Parathyroid adenoma (tissue), 2 donors: ENCODE measurements around the gene ABHD4.

Source experiments
- H2AFZ ChIP-seq: fragments of 300-600 bp; sonication (generic); one replicate; pipeline ENCODE4 v1.7.0; 2017; ENCODE audit warnings: antibody characterized with exemption, mild to moderate bottlenecking
- H3K27ac ChIP-seq: fragments of 300-600 bp; sonication (generic); one replicate; pipeline ENCODE4 v1.7.0; 2017
- H3K27me3 ChIP-seq: fragments of 300-600 bp; sonication (generic); one replicate; pipeline ENCODE4 v1.7.0; 2017; ENCODE audit warnings: low read length; ENCODE audit not compliant: control insufficient read depth, insufficient read depth
- H3K36me3 ChIP-seq: fragments of 300-600 bp; sonication (generic); one replicate; pipeline ENCODE4 v1.7.0; 2017; ENCODE audit warnings: low read length; ENCODE audit not compliant: control insufficient read depth, insufficient read depth
- H3K4me1 ChIP-seq: fragments of 300-600 bp; sonication (generic); one replicate; pipeline ENCODE4 v1.7.0; 2017; ENCODE audit warnings: control low read depth
- H3K4me2 ChIP-seq: fragments of 300-600 bp; sonication (generic); one replicate; pipeline ENCODE4 v1.7.0; 2017; ENCODE audit warnings: low read length
- H3K4me3 ChIP-seq: fragments of 300-600 bp; sonication (generic); one replicate; pipeline ENCODE4 v1.7.0; 2017; ENCODE audit warnings: low read depth, low read length
- H3K79me2 ChIP-seq: fragments of 300-600 bp; sonication (generic); one replicate; pipeline ENCODE4 v1.7.0; 2017; ENCODE audit warnings: control low read depth
- H3K9ac ChIP-seq: fragments of 300-600 bp; sonication (generic); one replicate; pipeline ENCODE4 v1.7.0; 2017; ENCODE audit warnings: mild to moderate bottlenecking
- H3K9me3 ChIP-seq: fragments of 300-600 bp; sonication (generic); one replicate; pipeline ENCODE4 v1.7.0; 2017; ENCODE audit warnings: low read length; ENCODE audit not compliant: control insufficient read depth
- CTCF ChIP-seq: fragments of 300-600 bp; sonication (generic); IDR thresholded peaks from one replicate; pipeline ENCODE4 v1.7.0; 2017; ENCODE audit warnings: antibody characterized with exemption, mild to moderate bottlenecking
- donor health status: primary hyperparathyroidism.

ABHD4 gene

GRCh38 chr14:22651586-22651985, 53.5 kb downstream of the ABHD4 start:
- H3K4me1 ChIP-seq = no peaks in the 10 kb centered on the region
- H3K79me2 ChIP-seq = no peaks in the 10 kb centered on the region
- no peak overlapping the region for H3K9ac ChIP-seq
- no peak overlapping the region for H3K27ac ChIP-seq
- no peaks in the 10 kb centered on the region for H3K36me3 ChIP-seq
- H3K27me3 ChIP-seq = no peaks in the 10 kb centered on the region
- TF ChIP-seq CTCF = no peak
- H2AFZ ChIP-seq = no peak overlapping the region
- no peak overlapping the region for H3K4me2 ChIP-seq
- no peaks in the 10 kb centered on the region for H3K9me3 ChIP-seq
- H3K4me3 ChIP-seq = no peak overlapping the region

- peak overlapping the region; percentile 7 for H2AFZ ChIP-seq
- no peak overlapping the region for H3K4me3 ChIP-seq
- no peak overlapping the region for H3K27ac ChIP-seq
- no peaks in the 10 kb centered on the region for H3K36me3 ChIP-seq
- H3K27me3 ChIP-seq = no peaks in the 10 kb centered on the region
- no peaks in the 10 kb centered on the region for H3K79me2 ChIP-seq
- TF ChIP-seq CTCF = peak; percentile 88
- no peak overlapping the region for H3K9ac ChIP-seq
- H3K4me1 ChIP-seq = no peaks in the 10 kb centered on the region
- H3K4me2 ChIP-seq = no peak overlapping the region
- H3K9me3 ChIP-seq = no peaks in the 10 kb centered on the region
These were observed 55.0 kb downstream of the ABHD4 start for GRCh38 chr14:22653012-22653621.

- Histone ChIP-seq H3K27ac (no peak overlapping the region), H2AFZ (no peak overlapping the region), H3K27me3 (no peaks in the 10 kb centered on the region), H3K36me3 (no peaks in the 10 kb centered on the region), H3K4me1 (no peaks in the 10 kb centered on the region), H3K9ac (no peak overlapping the region), H3K4me2 (no peak overlapping the region), H3K9me3 (no peaks in the 10 kb centered on the region), H3K4me3 (no peak overlapping the region), H3K79me2 (no peaks in the 10 kb centered on the region)
- TF ChIP-seq CTCF = no peak
These were observed 58.1 kb downstream of the ABHD4 start for GRCh38 chr14:22656226-22656625.

- Histone ChIP-seq H3K4me2 (no peak overlapping the region), H3K27me3 (no peaks in the 10 kb centered on the region), H3K9ac (no peak overlapping the region), H3K36me3 (no peaks in the 10 kb centered on the region), H3K9me3 (no peaks in the 10 kb centered on the region), H2AFZ (no peak overlapping the region), H3K4me1 (no peaks in the 10 kb centered on the region), H3K79me2 (no peaks in the 10 kb centered on the region), H3K27ac (no peak overlapping the region), H3K4me3 (no peak overlapping the region)
- no peak for TF ChIP-seq CTCF
These were observed 59.0 kb downstream of the ABHD4 start for GRCh38 chr14:22656945-22657731.
